GM19324 (cell line): ENCODE data around the gene ST3GAL5.

Experiments
- ATAC-seq: cut with Tn5 transposase; IDR thresholded peaks from one replicate; pipeline ENCODE4 v1.9.1; 2021; ENCODE audit warnings: mild to moderate bottlenecking, moderate library complexity; ENCODE audit not compliant: unreplicated experiment, low FRiP score

ST3GAL5 gene

DNA sequence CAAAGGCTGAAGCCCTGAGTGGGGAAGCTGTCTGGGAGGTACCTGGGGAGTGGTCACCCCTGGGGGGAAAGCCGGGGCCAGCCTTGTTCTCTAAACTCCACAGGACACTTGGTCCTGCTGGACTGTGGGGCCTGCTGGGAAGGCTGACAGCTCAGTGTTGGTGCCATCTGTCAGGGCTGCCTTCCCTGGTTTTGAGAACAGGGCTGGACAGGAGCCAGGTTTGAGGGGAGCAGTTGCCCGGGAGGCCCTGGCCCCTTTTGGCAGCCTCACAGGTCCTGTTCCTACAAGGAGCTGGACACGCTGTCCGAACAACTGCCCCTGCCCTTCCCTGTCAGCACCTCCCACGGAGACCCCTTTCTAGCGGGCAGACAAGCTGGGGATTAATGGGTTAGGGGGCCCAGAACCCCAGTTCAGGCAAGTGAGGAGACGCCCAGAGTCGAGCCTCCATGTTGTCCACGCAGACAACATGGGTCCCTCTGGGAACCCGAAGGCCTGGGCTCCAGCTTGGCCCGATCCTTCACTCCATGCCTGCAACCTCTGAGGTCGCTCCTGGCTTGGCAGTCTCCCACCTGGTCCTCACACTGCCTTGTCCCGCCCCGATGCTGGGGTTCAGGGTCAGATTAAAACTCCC is 94.2 kb downstream of the ST3GAL5 start:
- no peak for ATAC-seq

DNA sequence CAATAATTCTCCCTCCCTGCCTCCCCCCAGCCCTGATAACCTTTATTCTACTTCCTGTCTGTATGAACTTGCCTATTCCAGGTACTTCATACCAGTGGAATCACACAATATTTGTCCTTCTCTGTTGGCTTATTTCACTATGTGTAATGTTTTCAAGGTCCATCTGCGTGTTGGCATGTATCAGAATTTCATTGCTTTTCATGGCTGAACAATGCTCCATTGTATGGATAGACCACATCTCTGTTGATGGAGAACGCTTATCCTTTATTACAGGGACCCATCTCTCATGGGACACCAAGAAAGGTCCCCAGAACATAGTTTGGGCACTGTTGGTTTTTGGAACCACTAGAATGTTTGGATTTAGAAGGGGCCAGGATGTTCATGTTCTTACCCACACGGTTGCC is 94.8 kb downstream of the ST3GAL5 start:
- ATAC-seq = no peak

DNA sequence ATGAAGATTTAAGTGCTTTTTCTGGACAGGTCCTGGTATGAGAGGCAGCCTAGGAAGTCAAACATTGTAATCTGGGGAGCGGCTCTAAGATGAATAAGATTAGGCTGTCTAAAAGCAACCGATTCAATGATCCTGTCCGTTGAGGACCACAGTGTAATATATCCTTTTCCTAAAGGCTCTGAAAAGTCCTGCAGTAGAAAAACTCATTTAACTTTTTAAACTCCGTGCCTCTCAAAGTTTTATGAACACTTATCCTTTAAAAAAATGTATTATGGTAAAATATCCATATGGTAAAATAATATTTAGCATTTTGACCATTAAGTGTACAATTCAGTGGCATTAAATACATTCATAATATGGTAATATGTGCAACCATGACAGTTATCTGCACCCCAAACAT is 95.2 kb downstream of the ST3GAL5 start:
- ATAC-seq = no peak

DNA sequence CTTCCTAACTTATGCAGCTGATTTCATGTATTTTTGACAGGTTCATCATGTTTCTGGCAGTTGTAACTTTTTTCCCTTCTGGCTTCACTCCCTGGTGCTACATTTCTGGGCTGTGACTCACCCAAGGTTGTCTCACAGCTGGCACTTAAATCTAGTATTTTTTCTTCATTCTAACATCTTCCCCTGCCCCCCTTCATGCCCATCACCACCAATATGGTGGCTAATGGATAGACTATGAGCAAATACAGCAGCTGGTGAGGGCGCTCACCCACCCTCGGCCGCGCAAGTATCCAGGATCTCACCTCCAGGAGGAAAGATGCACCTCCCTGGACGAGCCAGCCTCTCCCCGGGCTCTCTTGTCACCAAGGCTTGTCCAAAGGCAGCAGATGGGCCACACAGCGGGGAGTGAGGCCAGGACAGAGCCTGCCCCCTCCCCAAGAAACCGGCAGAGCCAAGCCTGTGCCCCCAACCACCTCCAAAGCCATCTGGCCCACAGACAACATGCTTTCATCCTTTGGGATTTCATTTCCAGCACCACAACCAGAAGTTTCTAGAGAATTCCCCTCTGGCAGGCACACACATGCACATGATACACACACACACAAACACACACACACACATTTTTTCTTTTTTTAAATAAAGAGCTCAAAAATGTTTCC is 95.9 kb downstream of the ST3GAL5 start:
- no peak for ATAC-seq

DNA sequence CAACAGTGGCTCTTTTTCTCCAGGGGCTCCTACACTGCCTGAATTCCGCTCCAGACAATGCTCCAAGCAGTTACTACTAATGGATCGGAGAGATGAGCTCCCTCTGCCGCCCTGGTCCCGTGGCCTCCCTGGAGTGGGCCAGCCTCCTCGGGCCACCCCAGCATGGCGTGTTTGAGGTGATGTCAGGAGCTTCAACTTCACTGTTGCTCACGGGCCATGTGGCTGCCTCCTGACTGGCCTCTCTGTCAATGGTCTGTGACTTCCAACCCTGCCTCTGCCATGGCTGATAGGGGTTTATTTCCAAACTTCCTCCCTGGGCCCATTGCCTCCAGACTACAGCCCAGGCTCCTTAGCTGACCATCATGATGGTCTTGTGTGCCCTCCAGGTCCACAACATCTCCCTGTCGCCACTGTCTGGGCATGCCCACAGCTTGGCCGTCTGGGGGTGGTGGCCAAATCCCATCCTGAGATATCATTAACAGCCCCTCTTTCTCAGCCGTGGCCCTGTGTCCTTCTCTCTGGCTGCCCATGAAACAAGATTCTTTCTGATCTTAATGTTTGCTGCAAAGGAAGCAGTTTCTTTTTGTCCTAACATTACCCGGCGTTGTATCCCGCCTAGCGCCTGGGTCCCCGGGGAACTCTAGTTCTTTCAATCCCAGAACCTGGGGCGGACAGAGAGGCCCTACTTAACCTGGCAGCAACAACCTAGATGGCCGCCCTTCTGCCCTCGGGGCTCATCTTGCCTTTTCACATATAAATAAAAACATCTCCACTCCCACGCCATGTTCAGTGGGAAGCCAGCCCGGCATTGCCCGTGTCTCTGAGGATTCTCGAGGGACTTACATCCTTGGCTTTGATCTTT is 96.9 kb downstream of the ST3GAL5 start:
- no peak for ATAC-seq

DNA sequence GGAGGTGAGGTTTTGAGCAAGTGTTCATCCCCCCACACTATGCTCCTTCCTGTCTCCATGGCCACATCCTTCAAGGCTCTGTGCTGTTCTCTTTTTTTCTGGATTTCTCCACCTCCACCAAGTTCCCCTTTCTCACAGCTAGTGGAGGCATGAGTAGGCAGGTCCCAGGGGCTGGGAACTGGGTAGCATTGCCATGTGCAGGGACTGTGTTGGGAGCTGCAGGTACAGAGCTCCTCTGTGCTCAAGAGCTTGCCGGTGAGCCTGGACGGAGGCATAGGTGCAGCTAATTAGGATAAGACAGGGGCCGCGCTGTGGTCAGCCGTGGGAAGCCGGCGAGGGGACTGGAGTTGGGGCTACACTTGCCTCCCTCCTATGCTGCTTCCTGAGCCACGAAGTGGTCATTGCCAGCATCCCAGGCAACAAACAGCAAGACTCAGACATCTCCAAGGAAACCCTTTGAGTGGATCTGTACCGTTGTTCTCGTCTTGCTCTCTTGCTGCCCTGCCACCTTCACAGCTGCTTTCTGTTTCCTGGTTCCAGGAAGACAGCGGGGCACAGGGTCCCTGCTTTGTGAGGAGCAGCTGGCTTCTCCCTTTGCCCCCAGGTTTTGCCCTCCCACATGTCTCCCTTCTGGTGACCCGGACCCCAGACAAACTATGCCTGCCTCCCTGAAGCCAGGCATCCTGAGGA is 98.1 kb downstream of the ST3GAL5 start:
- no peak for ATAC-seq

DNA sequence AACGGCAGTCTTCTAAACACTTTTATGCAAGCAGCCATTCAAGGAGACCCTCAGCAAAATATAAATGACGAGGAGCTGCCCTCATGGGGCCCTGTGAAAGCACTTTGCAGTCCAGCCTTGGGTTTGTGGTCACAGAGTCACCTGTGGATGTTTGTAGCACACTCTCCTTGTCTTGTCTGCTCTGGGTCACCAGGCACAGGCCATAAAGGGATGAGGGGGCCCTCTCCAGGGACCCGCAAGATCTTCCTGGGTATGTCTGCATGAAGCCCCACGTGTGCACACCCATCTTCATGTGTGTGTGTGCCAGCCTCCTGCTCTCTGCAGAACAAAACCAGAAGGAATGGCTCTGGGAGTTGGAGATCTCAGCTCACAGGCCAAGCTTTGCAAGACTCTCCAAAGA is 98.8 kb downstream of the ST3GAL5 start:
- ATAC-seq = no peak

DNA sequence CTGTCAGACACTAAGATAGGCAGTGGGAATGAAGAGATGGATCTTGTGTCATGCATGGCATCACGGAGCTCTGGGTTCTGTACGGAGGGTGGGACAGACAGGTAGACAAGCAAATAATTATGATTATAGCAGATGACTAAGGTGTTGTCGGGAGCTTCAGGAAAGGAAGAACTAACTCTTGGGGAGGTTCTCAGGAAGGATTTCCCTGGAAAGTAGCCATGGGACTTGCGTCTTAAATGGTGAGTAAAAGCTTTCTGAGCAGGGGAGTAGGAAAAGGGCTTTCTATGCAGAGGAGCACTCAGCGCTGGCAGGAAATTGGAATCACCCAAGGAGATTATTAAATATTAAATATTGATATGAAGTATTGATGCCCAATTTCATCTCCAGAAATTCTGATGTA is 99.5 kb downstream of the ST3GAL5 start:
- no peak for ATAC-seq

DNA sequence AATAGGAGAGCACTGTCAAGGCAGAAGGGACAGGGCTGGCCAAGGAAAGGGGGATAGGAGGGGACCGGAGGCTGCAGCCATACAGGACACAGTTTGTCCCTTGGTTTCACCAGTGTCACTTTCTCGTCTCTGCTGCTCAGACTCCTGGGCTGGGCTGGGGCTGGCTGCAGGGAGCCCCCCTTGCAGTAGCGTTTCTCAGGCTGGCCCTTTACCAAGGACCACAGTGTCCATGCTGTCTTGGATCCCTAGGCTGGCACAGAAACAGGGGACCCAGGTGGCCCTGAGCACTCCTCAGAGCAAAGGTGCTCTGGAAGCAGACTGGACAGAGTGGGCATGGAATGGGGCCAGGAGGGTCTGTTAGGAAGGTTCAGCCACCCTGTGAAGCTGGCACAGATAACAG is 100.2 kb downstream of the ST3GAL5 start:
- no peak for ATAC-seq

DNA sequence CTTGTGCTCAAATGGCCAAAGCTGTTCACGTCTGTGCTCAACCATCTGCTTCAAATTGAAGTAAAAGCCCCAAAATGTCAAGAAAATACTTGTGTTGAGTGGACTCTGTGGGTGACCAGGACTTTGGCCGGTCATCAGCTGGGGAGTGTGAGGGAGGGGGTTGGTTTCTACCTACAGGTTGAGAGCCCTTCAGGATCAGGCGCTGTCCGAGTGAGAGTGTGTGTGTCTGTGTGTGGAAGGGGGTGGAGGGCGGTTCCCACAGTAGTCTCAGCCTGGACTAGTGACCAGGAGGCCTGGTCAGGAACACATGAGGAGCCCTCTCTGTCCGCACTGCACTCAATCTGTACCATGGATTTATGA is 100.8 kb downstream of the ST3GAL5 start:
- ATAC-seq = no peak

DNA sequence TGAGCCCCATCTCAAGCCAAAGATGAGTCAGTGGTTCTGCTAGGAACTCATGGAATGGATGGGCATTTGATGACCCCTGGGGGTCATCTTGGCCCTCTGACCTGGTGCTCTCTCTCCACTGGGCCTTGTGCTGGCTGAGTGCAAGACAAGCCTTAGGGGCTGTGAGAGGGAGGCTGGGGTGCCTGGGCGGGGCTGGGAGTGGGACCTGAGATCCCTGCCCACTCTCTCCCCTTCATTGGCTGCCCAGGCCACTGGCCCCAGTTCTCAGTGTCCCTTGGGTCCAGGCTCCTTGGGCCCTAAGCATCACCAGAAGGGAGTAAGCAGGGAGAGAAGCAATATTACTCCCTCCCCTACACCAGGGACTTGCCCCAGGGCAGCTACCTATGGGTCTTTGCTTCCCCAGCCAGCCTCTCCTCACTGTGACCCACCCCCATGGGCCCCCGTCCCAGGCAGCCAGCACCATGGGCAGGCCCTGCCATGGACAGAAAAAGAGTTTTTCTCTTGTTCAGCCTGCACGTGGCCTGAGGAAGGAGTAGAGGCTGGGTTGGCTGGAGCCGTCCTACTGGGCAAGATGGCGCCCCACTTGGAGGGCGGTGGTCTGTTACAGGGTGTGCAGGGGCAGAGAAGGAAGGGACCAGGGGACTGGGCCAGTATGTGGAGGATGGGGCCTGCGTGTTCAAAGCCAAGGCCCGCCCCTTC is 101.4 kb downstream of the ST3GAL5 start:
- ATAC-seq = no peak
